OCI-LY7 (cell line): ENCODE measurements around the gene HOTAIR. TPM values are rescaled to one million over a fixed set of nuclear protein-coding genes. Genes with fewer than 3 reads are reported as not detected.

Experiments used
- BruUV-seq: library from RNA; stranded (reverse); fragments of 400-500 nt; replicated peaks from 2 replicates; lab custom pipeline; 2021; lab: Mats Ljungman, UMichigan
- CTCF ChIA-PET: fragments of 300-600 bp; sonication (Branson Sonifier 250); formaldehyde crosslinking; loops from one replicate; lab custom pipeline; 2022; ENCODE audit warnings: antibody characterized with exemption; ENCODE audit not compliant: unreplicated experiment; lab: Charles Lee
- POLR2A ChIA-PET: fragments of 300-600 bp; sonication (Branson Sonifier 250); formaldehyde crosslinking; loops from one replicate; lab custom pipeline; 2022; ENCODE audit warnings: antibody characterized with exemption; lab: Charles Lee
- DNase-seq: peaks from one replicate; pipeline ENCODE4 v3.0.0-alpha.2; 2015; ENCODE audit warnings: low spot score
- H2AFZ ChIP-seq: fragments of 200-600 bp; sonication (generic), shearing (Covaris generic); 2 replicates; pipeline ENCODE4 v1.6.1; 2014; ENCODE audit warnings: mild to moderate bottlenecking, antibody characterized with exemption, low read length, moderate library complexity
- H3K27ac ChIP-seq: fragments of 200-600 bp; sonication (generic); 2 replicates; pipeline ENCODE4 v1.5.1; 2014; ENCODE audit warnings: mixed run types, low read depth, mild to moderate bottlenecking, moderate library complexity, low read length, inconsistent platforms; ENCODE audit not compliant: poor library complexity, severe bottlenecking
- H3K36me3 ChIP-seq: fragments of 200-600 bp; sonication (generic); 2 replicates; pipeline ENCODE4 v1.6.1; 2014; ENCODE audit warnings: mild to moderate bottlenecking, antibody characterized with exemption, low read length, moderate library complexity, mixed read lengths; ENCODE audit not compliant: insufficient read depth
- H3K4me1 ChIP-seq: fragments of 200-600 bp; sonication (generic); 2 replicates; pipeline ENCODE4 v1.5.1; 2014; ENCODE audit warnings: mild to moderate bottlenecking, low read length; ENCODE audit not compliant: insufficient read depth, poor library complexity, severe bottlenecking
- H3K4me2 ChIP-seq: fragments of 200-600 bp; sonication (generic); 2 replicates; pipeline ENCODE4 v1.6.1; 2014; ENCODE audit warnings: mild to moderate bottlenecking, low read length
- H3K4me3 ChIP-seq: fragments of 200-600 bp; sonication (generic); 2 replicates; pipeline ENCODE4 v1.5.1; 2014; ENCODE audit warnings: mild to moderate bottlenecking, low read depth, low read length; ENCODE audit not compliant: poor library complexity, severe bottlenecking
- H3K79me2 ChIP-seq: fragments of 200-600 bp; sonication (generic); 2 replicates; pipeline ENCODE4 v1.6.1; 2016; ENCODE audit warnings: low read depth, mild to moderate bottlenecking, low read length, moderate library complexity, mixed read lengths; ENCODE audit not compliant: insufficient read depth
- H3K9me2 ChIP-seq: fragments of 200-600 bp; sonication (generic); 2 replicates; pipeline ENCODE4 v1.6.1; 2016; ENCODE audit warnings: mild to moderate bottlenecking, low read length, mixed read lengths; ENCODE audit not compliant: insufficient read depth
- H3K9me3 ChIP-seq: fragments of 200-600 bp; sonication (generic); 2 replicates; pipeline ENCODE4 v1.6.1; 2014; ENCODE audit warnings: mild to moderate bottlenecking, mixed run types, low read length, mixed read lengths
- H4K20me1 ChIP-seq: fragments of 200-600 bp; sonication (generic); 2 replicates; pipeline ENCODE4 v1.6.1; 2014; ENCODE audit warnings: mild to moderate bottlenecking, antibody characterized with exemption, low read length, moderate library complexity, mixed read lengths; ENCODE audit not compliant: insufficient read depth
- CTCF ChIP-seq: fragments of 200-600 bp; sonication (generic); conservative IDR thresholded peaks from 2 replicates; pipeline ENCODE4 v1.5.1; 2014; ENCODE audit warnings: mild to moderate bottlenecking, antibody characterized with exemption, low read length, moderate library complexity, mixed read lengths
- EZH2phosphoT487 ChIP-seq: fragments of 200-600 bp; sonication (generic); IDR thresholded peaks from 2 replicates; pipeline ENCODE4 v1.6.1; 2018; ENCODE audit warnings: low read depth, borderline replicate concordance, mild to moderate bottlenecking, mixed run types, antibody characterized with exemption, low read length, moderate library complexity, mixed read lengths
- intact Hi-C: fragments of 100-400 bp; cut with micrococcal nuclease; formaldehyde crosslinking; loops from one replicate; pipeline ENCODE4 v1.10.0; 2022; ENCODE audit not compliant: unreplicated experiment
- total RNA-seq, 2 experiments: library from RNA; depleted of rRNA in 1 of 2; stranded (reverse); fragments of >200 nt in 1 of 2; shearing (Covaris generic) in 1 of 2; gene quantifications; 2 replicates each; pipeline ENCODE4 v1.2.3, GENCODE V29; 2014 to 2022

HOTAIR gene
- total RNA-seq, 2 experiments from 2014 or later: 0.88 to 5.3 TPM

- BruUV-seq: no TSS peak
These were observed 8.2 kb downstream of the HOTAIR start for GRCh38 chr12:53966385-53967133.

DNA sequence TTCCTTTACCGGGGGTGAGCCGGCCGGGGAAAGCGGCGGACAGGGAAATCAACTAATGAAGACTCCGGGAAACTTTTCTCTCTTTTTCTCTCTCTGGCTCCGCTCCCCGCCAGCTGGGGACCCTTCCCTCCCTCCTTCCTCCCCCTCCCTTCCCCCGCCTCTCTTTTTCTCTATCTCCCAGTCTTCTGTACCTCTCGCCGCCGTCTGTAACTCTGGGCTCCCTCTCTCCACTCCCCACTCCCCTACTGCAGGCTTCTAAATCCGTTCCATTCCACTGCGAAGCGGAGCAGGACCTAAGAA, 8.7 kb downstream of the HOTAIR start:
- no peaks in the 10 kb centered on the region for H4K20me1 ChIP-seq
- H3K9me2 ChIP-seq: no peaks in the 10 kb centered on the region
- POLR2A ChIA-PET: interaction anchor here (0.6 kb wide), 1 partner anchor 1655 kb away, joined by 4 read pairs; no protein-coding TSS in a partner anchor
- no peaks in the 10 kb centered on the region for H3K9me3 ChIP-seq
- peak overlapping the region; percentile 1 for H3K4me3 ChIP-seq
- intact Hi-C loops: no loop called here
- no peaks in the 10 kb centered on the region for H3K36me3 ChIP-seq
- H3K4me1 ChIP-seq: peaks cover 14% of the 10 kb centered on the region
- H3K4me2 ChIP-seq: peak overlapping the region; percentile 46
- TF ChIP-seq EZH2phosphoT487 (no peak), CTCF (no peak)
- CTCF ChIA-PET: no interaction called here
- BruUV-seq: no TSS peak
- no peak for DNase-seq
- no peaks in the 10 kb centered on the region for H3K79me2 ChIP-seq
- H3K27ac ChIP-seq: no peak overlapping the region
- H2AFZ ChIP-seq: 0 out of 2 replicates have a peak overlapping the region, but pooled peaks have one; percentile 16

More at GRCh38 chr12:53966385-53967133, 8.2 kb downstream of the HOTAIR start:
- peak overlapping the region; percentile 46 for H3K4me2 ChIP-seq
- H3K27ac ChIP-seq: no peak overlapping the region
- no peaks in the 10 kb centered on the region for H3K9me2 ChIP-seq
- H3K9me3 ChIP-seq: no peaks in the 10 kb centered on the region
- intact Hi-C loops: no loop called here
- TF ChIP-seq CTCF (no peak), EZH2phosphoT487 (no peak)
- DNase-seq: no peak
- no peak overlapping the region for H3K4me3 ChIP-seq
- peaks cover 14% of the 10 kb centered on the region for H3K4me1 ChIP-seq
- H2AFZ ChIP-seq: no peak overlapping the region
- ChIA-PET CTCF (no interaction called here), POLR2A (interaction anchor here (0.6 kb wide), 1 partner anchor 1655 kb away, joined by 4 read pairs; no protein-coding TSS in a partner anchor)
- no peaks in the 10 kb centered on the region for H3K79me2 ChIP-seq
- no peaks in the 10 kb centered on the region for H3K36me3 ChIP-seq
- H4K20me1 ChIP-seq: no peaks in the 10 kb centered on the region
